Activated CD4-positive, alpha-beta T cell treated with anti-CD3 and anti-CD28 coated beads for 48 hours (primary cell): ENCODE data around the gene VTI1A.
A peak's percentile ranks its signal among the peaks of the same experiment; 100 is the strongest.
"Not testable (repeated sequence)": the region's sequence is repeated elsewhere in the genome, so short reads cannot be mapped to it uniquely, and the experiment has no call there.

Experiments used
- DNase-seq: peaks from one replicate; pipeline ENCODE4 v3.0.0-alpha.2; 2020

The VTI1A gene

GRCh38 chr10:112446855-112447619 lies at the start of gene VTI1A, which contains the start of gene ZDHHC6:
Gene VTI1A (plus strand): TSS chr10:112447215. CDS start chr10:112447374, 159 bp downstream.
Gene ZDHHC6 (minus strand): TSS chr10:112446914. CDS start chr10:112445436, 1,478 bp downstream.
- DNase-seq = peak; percentile 88

- no peak for DNase-seq
Observed at GRCh38 chr10:112397592-112397991, 49.4 kb upstream of the VTI1A start.

- DNase-seq = no peak
Observed at GRCh38 chr10:112402917-112403316, 44.1 kb upstream of the VTI1A start.

- DNase-seq = no peak
Observed at GRCh38 chr10:112404617-112405016, 42.4 kb upstream of the VTI1A start.

GRCh38 chr10:112406806-112407205 lies 40.2 kb upstream of the VTI1A start:
- DNase-seq = not testable (repeated sequence)

- DNase-seq = no peak
Observed at GRCh38 chr10:112407696-112408095, 39.3 kb upstream of the VTI1A start.

- DNase-seq = no peak
Observed at GRCh38 chr10:112409299-112409698, 37.7 kb upstream of the VTI1A start.

GRCh38 chr10:112409755-112410154 lies 37.3 kb upstream of the VTI1A start:
- DNase-seq = no peak

GRCh38 chr10:112412696-112413095 lies 34.3 kb upstream of the VTI1A start:
- no peak for DNase-seq

GRCh38 chr10:112421731-112422130 lies 25.3 kb upstream of the VTI1A start:
- no peak for DNase-seq

GRCh38 chr10:112424651-112425050 lies 22.4 kb upstream of the VTI1A start:
- no peak for DNase-seq

- DNase-seq = no peak
Observed at GRCh38 chr10:112426111-112426510, 20.9 kb upstream of the VTI1A start.

- DNase-seq = no peak
Observed at GRCh38 chr10:112429147-112429546, 17.9 kb upstream of the VTI1A start.

- no peak for DNase-seq
Observed at GRCh38 chr10:112429654-112430230, 17.3 kb upstream of the VTI1A start.

GRCh38 chr10:112433136-112433535 lies 13.9 kb upstream of the VTI1A start:
- DNase-seq = no peak

- DNase-seq = no peak
Observed at GRCh38 chr10:112434988-112435619, 11.9 kb upstream of the VTI1A start.

- no peak for DNase-seq
Observed at GRCh38 chr10:112438356-112438755, 8.7 kb upstream of the VTI1A start.

GRCh38 chr10:112441520-112441919 lies 5.5 kb upstream of the VTI1A start:
- no peak for DNase-seq

GRCh38 chr10:112442063-112442462 lies 5.0 kb upstream of the VTI1A start:
- no peak for DNase-seq

- peak; percentile 15 for DNase-seq
Observed at GRCh38 chr10:112446055-112446854, 760 bp upstream of the VTI1A start.

GRCh38 chr10:112447620-112447928 lies 559 bp downstream of the VTI1A start:
- DNase-seq = no peak

- no peak for DNase-seq
Observed at GRCh38 chr10:112448888-112449287, 1.9 kb downstream of the VTI1A start.
